NOMO-1 (cell line): ENCODE data around the gene TNS3.

Experiments used
- DNase-seq, 2 experiments: peaks; one replicate each; lab custom pipeline; 2025; ENCODE audit not compliant: unreplicated experiment in 2 of 2; lab: John Stamatoyannopoulos, UW

The TNS3 gene

DNA sequence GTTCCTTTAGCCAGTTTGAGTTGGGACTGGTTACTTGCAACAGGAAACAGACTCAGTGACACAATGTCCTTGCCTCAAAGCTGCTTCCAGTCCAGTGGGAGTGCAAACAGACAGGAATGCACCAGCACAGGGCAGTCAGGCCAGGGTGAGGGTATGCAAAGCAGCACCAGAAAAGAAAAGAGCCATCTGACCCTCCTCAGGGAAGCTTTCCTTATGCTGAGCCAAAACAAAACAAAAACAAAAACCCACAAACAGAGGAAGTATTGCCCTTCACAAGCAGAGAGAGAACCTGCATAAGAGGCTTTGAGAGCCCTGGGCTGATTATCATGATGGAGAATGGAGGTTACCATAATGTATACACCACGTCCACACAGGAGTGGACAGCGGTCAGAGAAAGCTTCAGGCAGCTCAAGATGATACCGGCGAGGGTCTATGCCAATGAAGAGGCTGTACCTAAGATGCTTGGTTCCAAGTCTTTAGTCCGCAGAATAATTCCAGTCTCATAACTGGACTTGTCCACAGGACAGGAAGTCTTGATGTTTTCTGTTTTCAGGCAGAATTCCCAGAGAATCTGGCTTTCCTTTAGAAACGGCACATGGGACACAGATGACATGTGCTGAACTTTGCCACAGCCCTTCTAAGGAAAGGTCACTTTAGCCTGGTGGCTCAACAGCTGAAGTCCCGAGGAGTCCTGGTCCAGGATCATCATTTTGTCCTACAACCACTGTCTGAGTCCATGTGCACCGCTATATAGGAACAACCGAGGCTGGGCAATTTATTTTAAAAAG is 263.3 kb downstream of the TNS3 start:
- no peak for DNase-seq

DNA sequence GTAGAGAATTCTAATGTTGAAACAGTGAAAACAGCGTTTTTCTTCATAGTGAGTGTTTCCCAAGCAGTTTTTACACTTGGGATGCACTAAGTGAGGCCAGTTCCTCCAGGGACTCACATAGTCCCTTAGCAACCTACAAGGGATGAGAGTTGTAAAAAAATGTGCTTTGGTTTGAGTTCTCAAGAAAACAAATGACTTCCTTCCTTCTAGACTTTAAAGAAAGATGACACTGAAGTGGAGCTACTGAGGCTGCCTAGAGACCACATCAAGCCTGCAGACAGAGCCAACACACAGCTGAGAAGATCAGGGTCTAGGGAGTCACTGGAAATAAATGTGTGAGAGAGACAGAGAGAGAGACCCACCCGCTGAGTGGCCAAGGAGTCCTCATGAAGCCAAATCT is 264.4 kb downstream of the TNS3 start:
- DNase-seq: no peak

DNA sequence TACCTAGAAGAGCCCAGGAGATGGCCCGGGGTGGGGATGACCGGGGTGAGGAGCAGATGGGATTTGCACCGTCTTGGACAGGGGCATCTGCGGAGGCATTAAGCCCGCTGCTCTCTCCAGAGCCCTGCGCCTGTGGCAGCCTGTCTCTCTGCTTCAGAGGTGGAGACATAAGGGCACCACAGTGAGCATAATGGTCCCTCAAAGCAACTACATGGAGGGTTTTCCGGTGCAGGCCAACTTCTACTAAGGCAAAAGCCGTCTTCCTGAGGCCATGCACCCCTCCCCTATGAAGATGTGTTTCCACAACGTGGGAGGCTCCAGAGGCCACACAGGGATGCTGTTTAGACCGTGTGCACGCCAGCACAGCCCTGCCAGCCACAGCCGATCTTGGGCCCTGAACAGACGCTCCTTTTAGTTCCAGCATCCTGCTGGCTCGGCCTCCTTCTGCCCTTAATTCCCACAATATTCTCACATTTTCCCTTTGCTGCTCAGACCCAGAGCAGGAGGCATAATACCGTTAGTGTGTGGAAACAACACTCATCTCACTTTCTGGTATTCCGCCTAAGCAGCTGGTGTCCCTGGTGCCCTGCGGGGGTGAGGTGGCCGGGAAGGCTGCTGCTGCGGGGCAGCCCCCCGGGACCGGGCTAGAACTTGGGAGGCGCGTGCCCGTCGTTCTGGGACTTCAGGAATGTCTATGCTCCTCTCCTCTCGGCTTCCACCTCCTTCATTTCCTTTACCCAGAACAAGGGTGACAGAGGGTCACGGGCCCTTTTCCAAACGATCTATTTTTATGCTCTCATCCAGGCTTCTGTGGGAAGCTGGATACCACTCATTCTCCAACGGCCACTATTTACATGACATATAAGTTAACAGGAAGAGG is 266.9 kb downstream of the TNS3 start:
- no peak for DNase-seq

DNA sequence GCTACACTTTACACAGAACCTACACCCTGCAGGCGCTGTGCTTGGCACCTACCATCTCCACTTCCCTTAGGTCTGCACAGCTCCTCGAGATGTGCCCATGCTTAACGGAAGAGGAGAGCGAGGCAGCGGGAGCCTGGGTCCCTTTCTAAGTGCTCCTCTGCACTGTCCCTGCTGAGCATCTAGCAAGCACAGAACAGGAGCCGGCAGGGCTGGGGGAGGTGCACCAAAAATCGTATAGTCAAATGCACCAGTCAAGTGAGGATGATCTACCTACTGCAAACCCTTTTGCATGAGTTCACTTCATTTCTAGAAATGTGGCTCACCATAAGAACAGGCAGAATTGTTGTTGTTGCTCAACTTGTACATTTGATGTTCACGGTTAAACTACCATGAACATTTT is 267.7 kb downstream of the TNS3 start:
- no peak for DNase-seq

DNA sequence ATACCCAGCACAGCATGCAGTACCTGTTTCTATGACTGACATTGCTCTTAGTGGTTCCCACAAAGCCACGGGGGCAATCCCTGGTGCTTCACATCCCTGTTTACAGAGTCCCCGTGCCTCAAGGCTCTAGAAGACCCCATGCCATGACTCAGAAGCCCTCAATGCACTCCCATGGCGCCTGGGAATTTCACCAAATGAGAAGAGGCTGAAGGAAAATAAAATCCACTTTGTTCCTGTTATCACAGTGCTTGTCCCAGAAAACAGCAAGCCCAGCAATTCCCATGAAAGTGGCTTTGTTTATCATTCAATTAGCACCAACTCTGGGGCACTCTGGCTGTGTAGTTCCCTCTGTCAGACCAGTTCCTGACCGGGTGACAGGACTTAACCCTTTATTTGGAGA is 268.3 kb downstream of the TNS3 start:
- no peak for DNase-seq

DNA sequence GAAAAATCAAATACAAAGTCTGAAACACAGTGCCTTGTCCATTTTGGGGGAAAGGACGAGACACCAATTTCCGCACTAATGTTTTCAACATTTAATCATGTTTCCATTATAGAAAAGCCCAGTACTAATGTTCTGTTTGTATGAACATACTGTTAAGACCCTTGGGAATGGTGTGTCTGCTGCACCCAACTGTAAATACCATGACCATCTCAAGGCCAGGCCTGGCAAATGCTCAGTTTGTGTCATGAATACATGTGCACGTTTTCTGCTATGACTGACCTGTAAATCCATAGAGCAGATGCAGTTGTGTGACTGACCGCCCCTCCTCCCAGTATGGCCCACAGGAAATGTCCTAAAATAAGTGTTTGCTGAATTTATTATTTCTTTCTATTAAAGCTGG is 270.0 kb downstream of the TNS3 start:
- no peak for DNase-seq

DNA sequence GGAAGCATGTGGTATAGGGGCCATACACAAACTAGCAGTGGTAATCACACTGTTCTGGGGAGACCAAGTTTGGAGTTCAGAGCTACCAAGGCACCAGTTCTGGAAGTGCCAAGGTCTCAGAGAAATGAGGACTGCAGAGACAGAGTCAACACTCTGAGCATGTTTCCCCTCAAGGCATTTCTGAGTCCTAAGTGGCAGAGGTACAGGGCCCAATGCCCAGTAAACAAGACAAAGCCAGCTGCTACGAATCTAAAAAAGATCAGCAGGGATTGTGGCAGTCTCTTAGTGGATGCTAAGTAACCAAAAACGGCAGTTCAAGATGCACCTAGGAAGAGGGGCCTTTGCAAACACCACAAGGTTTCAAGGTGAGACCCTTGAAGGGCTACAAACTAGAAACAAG is 271.9 kb downstream of the TNS3 start:
- no peak for DNase-seq

DNA sequence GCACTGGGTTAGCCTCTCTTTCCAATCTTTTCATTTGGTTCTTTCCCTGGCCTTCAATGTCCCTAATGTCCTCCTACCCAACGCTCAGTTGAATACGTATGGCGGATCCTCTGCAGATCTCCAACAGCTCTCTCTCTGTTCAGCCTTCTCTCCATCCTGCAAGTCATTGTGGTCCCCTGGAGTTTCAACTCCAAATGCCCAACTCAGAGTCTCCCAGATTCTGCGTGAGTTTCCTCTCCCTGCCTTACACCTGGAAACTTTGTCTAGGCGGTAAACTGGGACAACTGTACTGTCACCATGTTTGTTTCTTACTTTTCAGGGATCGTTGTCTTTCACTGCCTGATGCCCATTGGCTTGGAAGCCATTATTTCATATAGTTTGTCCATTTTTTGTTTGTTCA is 273.1 kb downstream of the TNS3 start:
- DNase-seq: no peak

DNA sequence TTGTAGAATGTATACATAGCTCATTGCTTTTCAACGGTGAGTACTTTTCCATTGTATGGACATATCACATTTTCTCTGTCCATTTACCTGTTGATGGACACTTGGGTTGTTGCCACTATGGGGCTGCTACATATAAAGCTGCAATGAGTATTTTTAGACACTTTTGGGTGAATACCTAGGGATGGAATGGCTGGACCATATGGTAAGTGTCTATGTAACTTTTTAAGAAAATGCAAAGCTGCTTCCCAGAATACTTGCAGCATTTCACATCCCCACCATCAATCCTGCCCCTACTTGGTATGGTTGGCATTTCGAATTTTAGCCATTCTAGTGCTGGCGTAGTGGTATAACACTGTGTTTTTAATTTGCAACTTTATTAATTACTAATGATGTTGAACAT is 274.6 kb downstream of the TNS3 start:
- no peak for DNase-seq

DNA sequence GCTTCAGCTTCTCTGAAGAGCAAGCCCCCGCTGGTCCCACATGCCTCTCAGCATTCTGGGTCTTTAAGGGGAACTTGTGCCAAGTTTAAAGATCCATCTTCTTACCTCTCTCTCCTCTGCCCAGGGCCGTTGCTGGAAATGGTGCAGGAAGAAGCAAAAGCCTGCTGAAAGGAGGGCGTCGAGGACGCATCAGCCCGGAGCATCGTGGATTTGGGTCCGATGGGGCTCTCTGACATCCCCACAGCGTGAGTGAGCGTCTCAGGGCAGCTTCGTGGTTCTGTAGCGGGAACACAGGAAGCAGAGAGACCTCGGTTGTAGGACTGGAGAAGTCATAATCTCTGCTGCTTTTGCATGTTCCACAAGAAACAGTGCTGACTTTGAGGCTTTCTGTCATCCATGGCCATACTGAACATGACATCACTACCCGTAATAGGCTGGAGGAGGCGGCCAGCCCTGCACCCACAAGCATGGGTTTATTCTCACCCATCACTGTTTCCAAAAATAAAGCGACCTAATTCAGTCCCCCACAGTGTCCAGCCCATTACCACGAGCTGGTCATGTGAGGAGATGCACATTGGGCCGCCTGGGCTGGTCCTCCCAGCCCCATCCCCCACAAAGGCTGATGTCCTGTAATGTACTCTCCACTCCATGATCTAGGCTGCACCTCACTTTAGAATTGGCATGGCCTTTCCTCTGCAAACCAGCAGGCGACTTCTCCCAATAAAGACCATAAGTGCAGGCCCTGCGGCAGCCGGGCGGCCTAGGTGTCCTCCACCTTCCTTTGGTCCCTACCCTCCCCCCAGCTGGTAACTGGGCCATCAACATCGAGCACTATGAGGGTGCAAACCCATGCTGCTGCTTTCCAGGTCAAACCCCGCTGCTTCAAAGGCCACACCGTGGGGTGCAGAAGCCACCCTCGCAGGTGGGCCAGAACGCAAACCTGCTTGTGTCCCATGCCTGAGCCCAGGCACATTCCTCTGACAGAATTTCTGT is 276.9 kb downstream of the TNS3 start:
- no peak for DNase-seq

DNA sequence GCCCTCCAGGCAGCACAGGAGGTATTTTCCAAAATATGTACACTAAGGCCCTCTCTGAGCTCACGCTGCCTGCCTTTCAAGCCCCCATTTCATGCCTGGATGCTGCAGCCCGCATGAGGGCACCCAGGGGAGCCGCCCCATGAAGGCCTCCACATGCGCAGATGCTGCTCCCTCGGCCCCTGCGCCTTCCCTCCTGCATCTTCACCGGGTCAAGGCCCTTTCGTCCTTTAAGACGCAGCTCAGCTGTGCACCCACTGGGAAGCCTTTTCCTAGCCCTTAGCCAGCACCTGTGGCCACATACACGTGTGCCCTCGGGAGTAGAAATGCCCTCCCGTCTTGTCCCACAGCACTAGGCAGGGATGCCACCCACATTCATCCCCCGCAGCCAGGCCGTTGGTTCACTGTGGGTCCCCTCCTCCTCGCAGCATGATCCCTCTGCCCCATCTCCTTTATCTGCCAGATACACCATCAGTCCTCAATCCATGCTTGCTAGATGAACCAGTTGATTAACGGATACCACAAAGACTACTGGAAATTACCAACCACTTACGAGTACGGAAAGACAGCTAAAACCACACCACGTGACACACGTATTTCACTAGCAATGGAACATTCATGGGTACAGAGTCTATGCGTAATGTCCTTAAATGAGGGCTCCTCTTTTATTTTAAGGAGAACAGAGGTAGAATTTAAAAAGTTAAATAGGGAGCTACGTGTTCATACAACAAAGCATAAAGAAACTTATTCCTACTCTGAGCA is 278.0 kb downstream of the TNS3 start:
- no peak for DNase-seq

DNA sequence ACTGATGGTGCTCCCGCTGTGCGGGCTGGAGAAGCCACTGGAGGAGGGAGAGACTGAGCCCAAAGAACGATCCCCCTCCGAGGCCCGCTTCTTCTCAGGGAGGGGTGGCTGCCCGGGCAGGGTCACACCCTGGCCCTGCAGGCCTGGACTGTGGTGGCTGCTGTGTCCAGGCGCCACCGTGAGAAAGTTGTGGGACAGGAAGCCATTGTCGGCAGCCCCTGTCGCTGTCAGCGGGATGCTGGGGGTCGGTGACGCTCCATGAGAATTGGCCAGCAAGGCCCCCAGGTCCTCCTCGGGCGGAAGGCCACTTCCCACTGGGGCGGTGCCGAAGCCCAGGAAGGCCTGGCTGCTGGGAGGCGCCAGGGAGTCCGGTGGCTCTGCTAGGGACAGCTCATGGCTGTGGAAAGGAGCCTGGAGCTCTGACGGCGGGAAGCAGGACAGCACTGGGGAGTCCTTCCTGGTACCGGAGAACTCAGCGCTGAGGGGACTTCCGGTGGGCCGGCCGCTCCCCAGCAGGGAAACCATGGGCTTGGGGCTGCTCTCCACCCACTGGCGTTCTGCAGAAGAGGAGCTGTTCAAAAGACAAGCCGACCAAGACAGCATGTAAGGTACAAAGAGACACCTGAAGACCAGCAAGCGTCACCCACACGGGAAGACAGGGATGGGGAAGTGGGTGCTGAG is 278.8 kb downstream of the TNS3 start:
- DNase-seq: no peak

DNA sequence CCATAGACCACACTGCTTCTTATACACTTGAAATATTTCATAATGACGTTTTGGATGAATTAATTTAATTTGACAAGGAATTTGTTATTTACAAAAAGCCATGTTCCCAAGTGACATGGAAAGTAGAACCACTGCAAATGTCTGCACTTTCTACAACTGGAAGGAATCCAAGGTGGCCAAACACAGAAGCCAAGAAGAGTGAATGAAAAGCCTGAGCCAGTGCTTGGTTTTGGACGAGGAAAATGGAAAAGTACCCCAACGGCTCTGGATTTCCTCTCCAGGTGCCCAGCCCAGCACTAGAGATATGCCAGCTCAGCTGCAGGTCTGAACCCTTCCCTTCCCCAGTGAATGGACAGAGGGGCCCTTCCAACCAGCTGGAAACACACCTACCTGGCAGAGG is 279.4 kb downstream of the TNS3 start:
- DNase-seq: no peak

DNA sequence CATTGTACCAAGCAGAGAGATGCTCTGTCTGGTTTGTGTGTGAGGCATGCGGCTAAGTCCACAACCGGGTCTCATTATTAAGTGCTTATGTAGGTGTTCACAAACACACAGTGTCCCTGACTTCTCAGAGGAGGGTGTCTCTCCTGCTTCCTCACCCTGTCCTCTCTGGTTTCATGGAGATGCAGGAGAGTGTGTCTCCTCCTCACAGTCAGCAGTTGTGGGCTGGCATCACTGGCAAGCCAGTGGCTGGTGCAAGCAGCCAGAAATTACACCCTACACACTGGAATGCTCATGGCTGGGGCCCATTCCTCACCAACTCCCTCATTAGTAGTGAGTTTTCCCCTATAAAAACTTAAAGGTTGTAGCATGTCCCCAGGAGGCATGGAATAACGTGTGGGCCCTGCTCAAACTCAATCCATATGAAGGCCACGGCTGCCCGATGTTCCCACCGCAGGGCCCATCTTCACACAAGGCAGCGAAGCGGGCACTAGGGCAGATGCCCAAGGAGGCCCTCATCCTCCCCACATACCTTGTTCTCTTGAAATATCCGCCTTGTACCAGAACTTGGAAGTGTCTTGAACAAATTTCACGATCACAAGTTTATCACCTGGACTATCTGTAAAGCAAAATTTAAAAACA is 280.1 kb downstream of the TNS3 start:
- no peak for DNase-seq

DNA sequence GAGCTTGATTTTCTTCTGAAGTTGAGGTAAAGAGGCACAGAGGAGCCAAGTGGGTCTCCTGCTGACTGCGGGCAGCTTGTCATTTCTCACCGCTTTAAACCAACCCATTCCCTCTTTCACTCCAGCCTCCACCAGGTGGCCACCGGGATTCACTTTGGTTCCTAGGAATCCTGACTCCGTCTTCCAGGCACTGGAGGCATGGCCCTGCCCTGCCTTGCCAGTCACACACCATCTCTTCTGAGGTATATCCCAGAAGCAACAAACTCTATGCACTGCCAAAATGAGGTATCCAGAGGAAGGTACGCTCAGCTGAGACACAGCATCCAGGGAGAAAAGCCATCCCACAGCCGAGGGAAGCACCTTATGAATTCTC is 280.8 kb downstream of the TNS3 start:
- no peak for DNase-seq

DNA sequence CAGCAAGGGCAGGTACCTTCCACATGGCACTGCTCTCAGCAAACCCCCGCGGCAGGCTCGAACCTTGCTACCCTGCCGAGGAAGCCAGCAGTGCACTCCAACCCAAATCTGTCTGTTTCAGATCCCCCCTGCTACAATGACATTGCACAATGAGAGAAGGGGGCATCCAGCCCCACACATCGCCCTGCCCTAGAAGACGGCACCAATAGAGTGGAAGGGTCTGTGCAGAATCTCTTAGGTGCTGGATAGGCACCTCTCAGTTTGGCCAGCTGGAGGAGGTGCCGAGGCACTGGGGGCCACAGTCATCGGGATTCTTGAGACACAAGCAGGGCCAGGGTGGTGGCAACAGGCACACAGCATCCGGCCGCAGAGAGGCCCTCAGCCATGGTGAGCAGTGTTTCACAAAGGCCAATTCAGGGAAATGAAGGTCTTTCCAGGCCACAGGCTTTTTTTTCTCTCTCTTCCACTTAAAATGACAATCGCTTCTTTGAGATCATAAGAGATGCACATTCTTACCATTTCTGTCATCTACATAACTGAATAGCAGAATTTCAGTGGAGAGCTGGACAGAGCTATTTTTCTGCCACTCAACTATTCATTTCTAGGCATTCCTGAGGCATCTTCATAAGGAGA is 281.3 kb downstream of the TNS3 start:
- DNase-seq: no peak

DNA sequence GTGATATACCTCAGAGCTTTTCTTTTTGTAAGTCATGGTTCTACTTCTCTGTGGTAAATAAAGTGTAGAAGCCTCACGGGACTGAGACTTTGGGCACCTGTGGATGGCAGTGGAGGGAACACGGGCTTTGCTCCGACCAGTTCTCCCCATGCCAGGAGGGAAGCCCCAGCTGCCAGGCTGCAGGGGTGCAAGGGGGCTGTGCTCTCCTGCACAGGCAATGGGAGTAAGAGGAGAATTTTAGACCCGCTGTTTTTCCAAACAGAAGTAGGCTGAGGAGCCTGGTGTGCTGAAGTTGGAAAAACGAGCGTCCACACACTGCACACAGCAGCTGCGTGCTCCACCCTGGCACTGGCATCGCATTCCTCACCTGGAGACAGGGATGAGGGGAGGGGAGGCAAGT is 282.4 kb downstream of the TNS3 start:
- DNase-seq: no peak

DNA sequence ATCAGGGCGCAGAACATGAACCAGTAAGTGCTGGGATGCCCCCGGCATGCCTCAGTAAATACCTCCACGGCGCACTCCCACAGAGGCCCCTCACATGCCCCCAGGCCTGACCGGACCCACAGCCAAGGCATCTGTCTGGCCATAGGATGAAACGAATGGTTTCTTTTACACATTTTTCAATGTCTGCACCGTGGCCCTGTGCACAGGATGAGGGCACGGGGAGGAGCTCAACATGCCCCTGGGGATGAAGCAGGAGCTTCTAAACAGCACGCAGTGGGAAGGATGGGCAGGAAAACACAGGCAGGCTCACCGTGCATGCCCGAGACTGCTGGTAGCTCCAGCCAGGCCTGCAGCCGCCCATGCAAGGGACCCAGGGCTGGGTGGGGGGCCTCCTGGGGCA is 283.3 kb downstream of the TNS3 start:
- DNase-seq: no peak

DNA sequence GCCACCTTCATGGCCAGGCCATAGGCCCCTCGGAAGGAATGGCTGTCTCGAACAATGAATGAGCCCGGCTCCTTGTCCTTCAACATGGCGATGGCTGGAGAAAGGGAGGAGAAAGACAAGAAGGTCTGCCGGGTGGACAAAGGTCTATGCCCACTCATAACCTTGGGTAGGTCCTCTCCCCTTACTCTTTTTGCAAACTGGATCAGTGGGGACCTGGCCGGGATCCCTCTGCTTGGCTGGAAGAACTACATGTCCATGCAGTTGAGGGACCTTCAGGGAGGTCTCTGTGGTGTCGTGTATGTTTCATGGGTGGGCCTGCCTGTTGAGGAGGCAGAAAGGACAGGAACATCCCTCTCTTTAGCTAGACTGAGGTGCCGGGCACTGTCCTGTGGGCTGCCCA is 284.8 kb downstream of the TNS3 start:
- DNase-seq: no peak
